ENCODE results near the gene CDKL1. TPM values are rescaled to one million over a fixed set of nuclear protein-coding genes. Genes with fewer than 3 reads are reported as not detected.

Gene CDKL1
- total RNA-seq, 2 donors from 2014 or later = 16.2 to 36.2 TPM

DNA sequence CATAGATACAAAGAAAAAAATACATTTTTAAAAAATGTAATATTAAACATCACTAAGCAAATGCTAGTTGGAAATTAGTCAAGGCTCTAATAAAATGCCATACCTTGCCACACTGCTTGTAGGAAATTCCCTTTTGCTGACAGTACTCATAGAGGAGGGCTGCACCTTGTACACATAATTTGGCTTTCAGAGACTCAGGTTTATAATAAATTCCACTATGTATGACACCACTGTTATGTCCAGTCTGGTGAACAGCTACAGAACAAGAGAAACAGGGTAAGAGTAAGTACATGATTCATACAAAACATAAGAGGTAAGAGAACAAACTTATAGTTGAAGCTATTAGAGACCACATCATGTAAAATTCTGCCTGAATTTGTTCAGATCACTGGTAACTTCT is 94.8 kb downstream of the CDKL1 start:
- H3K9me3 ChIP-seq = no peaks in the 10 kb centered on the region
- no peaks in the 10 kb centered on the region for H3K36me3 ChIP-seq
- H3K4me3 ChIP-seq = no peak overlapping the region
- no peak overlapping the region for H3K9ac ChIP-seq (ENCODE audit: low read depth in 2 of 2, low read length in 2 of 2)
- H3K4me1 ChIP-seq = no peaks in the 10 kb centered on the region
- H3K27ac ChIP-seq = no peak overlapping the region
- H3K27me3 ChIP-seq = no peaks in the 10 kb centered on the region
- intact Hi-C loops (cut with DNase I) = no loop called here
- TF ChIP-seq, protein P1, sequence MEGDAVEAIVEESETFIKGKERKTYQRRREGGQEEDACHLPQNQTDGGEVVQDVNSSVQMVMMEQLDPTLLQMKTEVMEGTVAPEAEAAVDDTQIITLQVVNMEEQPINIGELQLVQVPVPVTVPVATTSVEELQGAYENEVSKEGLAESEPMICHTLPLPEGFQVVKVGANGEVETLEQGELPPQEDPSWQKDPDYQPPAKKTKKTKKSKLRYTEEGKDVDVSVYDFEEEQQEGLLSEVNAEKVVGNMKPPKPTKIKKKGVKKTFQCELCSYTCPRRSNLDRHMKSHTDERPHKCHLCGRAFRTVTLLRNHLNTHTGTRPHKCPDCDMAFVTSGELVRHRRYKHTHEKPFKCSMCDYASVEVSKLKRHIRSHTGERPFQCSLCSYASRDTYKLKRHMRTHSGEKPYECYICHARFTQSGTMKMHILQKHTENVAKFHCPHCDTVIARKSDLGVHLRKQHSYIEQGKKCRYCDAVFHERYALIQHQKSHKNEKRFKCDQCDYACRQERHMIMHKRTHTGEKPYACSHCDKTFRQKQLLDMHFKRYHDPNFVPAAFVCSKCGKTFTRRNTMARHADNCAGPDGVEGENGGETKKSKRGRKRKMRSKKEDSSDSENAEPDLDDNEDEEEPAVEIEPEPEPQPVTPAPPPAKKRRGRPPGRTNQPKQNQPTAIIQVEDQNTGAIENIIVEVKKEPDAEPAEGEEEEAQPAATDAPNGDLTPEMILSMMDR (IDR thresholded peaks at IDR 0.05) = no peak
- DNase-seq = no peak

GRCh38 chr14:50299585-50299984 is 97.1 kb downstream of the CDKL1 start:
- no peak overlapping the region for H3K27ac ChIP-seq
- intact Hi-C loops (cut with DNase I) = no loop called here
- no peaks in the 10 kb centered on the region for H3K4me1 ChIP-seq

DNA sequence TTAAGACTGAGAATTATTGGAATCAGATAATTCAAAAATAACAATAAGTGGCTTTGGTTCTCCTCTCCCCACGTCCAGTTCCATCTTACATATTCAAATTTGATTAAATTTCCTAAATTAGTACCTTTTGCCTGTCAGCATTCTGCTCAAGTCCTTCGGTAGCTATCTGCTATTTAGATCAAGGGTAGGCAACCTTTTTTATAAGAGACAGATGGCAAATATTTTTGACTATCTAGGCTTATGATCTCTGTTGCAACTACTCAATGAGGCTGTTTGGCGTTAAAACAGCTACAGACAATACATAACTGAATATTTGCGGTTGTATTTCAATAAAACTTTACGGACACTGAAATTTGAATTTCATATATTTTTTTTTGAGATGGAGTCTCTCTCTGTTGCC is 106.4 kb downstream of the CDKL1 start:
- Histone ChIP-seq H3K27me3 (no peaks in the 10 kb centered on the region), H3K4me3 (no peak overlapping the region), H3K4me1 (no peaks in the 10 kb centered on the region), H3K9ac (ENCODE audit: low read depth in 2 of 2, low read length in 2 of 2) (no peak overlapping the region), H3K9me3 (no peaks in the 10 kb centered on the region), H3K36me3 (no peaks in the 10 kb centered on the region), H3K27ac (no peak overlapping the region)
- TF ChIP-seq, protein P1 (IDR thresholded peaks at IDR 0.05) = no peak
- intact Hi-C loops (cut with DNase I) = no loop called here
- no peak for DNase-seq

More at GRCh38 chr14:50299585-50299984, 97.1 kb downstream of the CDKL1 start:
- H3K4me3 ChIP-seq = no peak overlapping the region
- H3K27me3 ChIP-seq = no peaks in the 10 kb centered on the region
- H3K36me3 ChIP-seq = no peaks in the 10 kb centered on the region
- TF ChIP-seq, protein P1 (IDR thresholded peaks at IDR 0.05) = no peak
- H3K9me3 ChIP-seq = no peaks in the 10 kb centered on the region
- no peak for DNase-seq
- H3K9ac ChIP-seq (ENCODE audit: low read depth in 2 of 2, low read length in 2 of 2) = no peak overlapping the region

- Histone ChIP-seq H3K27ac (no peak overlapping the region), H3K27me3 (no peaks in the 10 kb centered on the region), H3K4me1 (no peaks in the 10 kb centered on the region), H3K4me3 (no peak overlapping the region), H3K9me3 (no peaks in the 10 kb centered on the region), H3K36me3 (no peaks in the 10 kb centered on the region), H3K9ac (ENCODE audit: low read depth in 2 of 2, low read length in 2 of 2) (no peak overlapping the region)
- TF ChIP-seq, protein P1 (IDR thresholded peaks at IDR 0.05) = no peak
- intact Hi-C loops (cut with DNase I) = no loop called here
- DNase-seq = no peak
Measured at GRCh38 chr14:50288146-50288545, 108.5 kb downstream of the CDKL1 start.

- TF ChIP-seq, protein P1 (IDR thresholded peaks at IDR 0.05) = no peak
- H3K4me1 ChIP-seq = no peaks in the 10 kb centered on the region
- no peak overlapping the region for H3K27ac ChIP-seq
- H3K4me3 ChIP-seq = no peak overlapping the region
- intact Hi-C loops (cut with DNase I) = no loop called here
- no peak for DNase-seq
- H3K9me3 ChIP-seq = no peaks in the 10 kb centered on the region
- H3K36me3 ChIP-seq = no peaks in the 10 kb centered on the region
- H3K9ac ChIP-seq (ENCODE audit: low read depth in 2 of 2, low read length in 2 of 2) = no peak overlapping the region
- no peaks in the 10 kb centered on the region for H3K27me3 ChIP-seq
Measured at GRCh38 chr14:50285861-50286260, 110.8 kb downstream of the CDKL1 start.

Small RNAs within 50 kb of the gene (microRNA-seq; reads per million reads assigned to microRNA genes)
- not detected for gene MIR4504

Other genes with a start within 250 kb of the CDKL1 start
- gene SOS2, start 165.3 kb downstream of the CDKL1 start, total RNA-seq = 10 to 100 TPM; 20.3 to 43.7 TPM
- gene L2HGDH, start 84.7 kb downstream of the CDKL1 start, total RNA-seq = 10 to 100 TPM; 11.4 to 12.3 TPM
- gene DMAC2L, start 84.6 kb downstream of the CDKL1 start, total RNA-seq = 10 to 100 TPM; 15.2 to 20.9 TPM
- 10 to 100 TPM; 39.0 to 43.3 TPM for gene MAP4K5, start 135.7 kb upstream of the CDKL1 start, total RNA-seq
- 10 to 100 TPM in 1 of 2 donors, 1 to 10 TPM in 1; 4.3 to 11.9 TPM for gene ATL1, start 163.3 kb upstream of the CDKL1 start, total RNA-seq

Measured in colonic mucosa (tissue), 4 donors.